NCI-H1048 (cell line): Measurements from ENCODE around the gene PRKN.

ENCODE experiments used
- DNase-seq: peaks from one replicate; lab custom pipeline; 2025; lab: John Stamatoyannopoulos, UW

Gene PRKN

GRCh38 chr6:161772176-161772575 lies 955.4 kb downstream of the PRKN start:
- no peak for DNase-seq

- no peak for DNase-seq
These were observed 965.6 kb downstream of the PRKN start for GRCh38 chr6:161761966-161762365.

- no peak for DNase-seq
These were observed 972.5 kb downstream of the PRKN start for GRCh38 chr6:161755080-161755479.

GRCh38 chr6:161750686-161751085 lies 976.9 kb downstream of the PRKN start:
- DNase-seq, result no peak

GRCh38 chr6:161749576-161749975 lies 978.0 kb downstream of the PRKN start:
- no peak for DNase-seq

GRCh38 chr6:161748535-161749416 lies 978.8 kb downstream of the PRKN start:
- no peak for DNase-seq

GRCh38 chr6:161747506-161747905 lies 980.1 kb downstream of the PRKN start:
- DNase-seq, result no peak

GRCh38 chr6:161745594-161746141 lies 981.9 kb downstream of the PRKN start:
- no peak for DNase-seq

- DNase-seq, result no peak
These were observed 982.4 kb downstream of the PRKN start for GRCh38 chr6:161745128-161745527.

- no peak for DNase-seq
These were observed 983.1 kb downstream of the PRKN start for GRCh38 chr6:161744211-161745067.

- no peak for DNase-seq
These were observed 983.9 kb downstream of the PRKN start for GRCh38 chr6:161743509-161744178.

GRCh38 chr6:161740486-161740885 lies 987.1 kb downstream of the PRKN start:
- DNase-seq, result no peak

- DNase-seq, result no peak
These were observed 990.7 kb downstream of the PRKN start for GRCh38 chr6:161736781-161737292.

GRCh38 chr6:161736326-161736725 lies 991.2 kb downstream of the PRKN start:
- no peak for DNase-seq

- no peak for DNase-seq
These were observed 995.0 kb downstream of the PRKN start for GRCh38 chr6:161732594-161732993.

- DNase-seq, result no peak
These were observed 1000.3 kb downstream of the PRKN start for GRCh38 chr6:161727083-161727833.

GRCh38 chr6:161722394-161722793 lies 1005.2 kb downstream of the PRKN start:
- no peak for DNase-seq

- no peak for DNase-seq
These were observed 1006.1 kb downstream of the PRKN start for GRCh38 chr6:161721511-161721910.

- no peak for DNase-seq
These were observed 1011.4 kb downstream of the PRKN start for GRCh38 chr6:161716176-161716575.

GRCh38 chr6:161711938-161712337 lies 1015.6 kb downstream of the PRKN start:
- DNase-seq, result no peak

- no peak for DNase-seq
These were observed 1016.1 kb downstream of the PRKN start for GRCh38 chr6:161711515-161711914.
